Loucy (cell line): ENCODE data around the gene FBLN2.

Experiments
- H2AFZ ChIP-seq: fragments of 200-600 bp; sonication (generic); 2 replicates; pipeline ENCODE4 v1.6.0; 2016; ENCODE audit warnings: antibody characterized with exemption, mild to moderate bottlenecking, low read length, moderate library complexity
- H3F3A ChIP-seq: fragments of 200-600 bp; 2 replicates; pipeline ENCODE4 v1.6.0; 2016; ENCODE audit warnings: antibody characterized with exemption, low read depth, mild to moderate bottlenecking
- H3K27me3 ChIP-seq: fragments of 200-600 bp; sonication (generic); 2 replicates; pipeline ENCODE4 v1.6.1; 2014; ENCODE audit warnings: low read length, mild to moderate bottlenecking; ENCODE audit not compliant: insufficient read depth, poor library complexity, severe bottlenecking
- H3K36me3 ChIP-seq: fragments of 200-600 bp; sonication (generic); 2 replicates; pipeline ENCODE4 v1.6.1; 2016; ENCODE audit warnings: low read length; ENCODE audit not compliant: insufficient read depth
- H3K4me1 ChIP-seq: fragments of 200-600 bp; sonication (generic); 2 replicates; pipeline ENCODE4 v1.5.1; 2014; ENCODE audit warnings: low read length, mild to moderate bottlenecking; ENCODE audit not compliant: insufficient read depth, poor library complexity, severe bottlenecking
- H3K4me2 ChIP-seq: fragments of 200-600 bp; sonication (generic); 2 replicates; pipeline ENCODE4 v1.6.0; 2014; ENCODE audit warnings: antibody characterized with exemption, low read length, low read depth, mild to moderate bottlenecking; ENCODE audit not compliant: poor library complexity, severe bottlenecking
- H3K4me3 ChIP-seq: fragments of 200-600 bp; sonication (generic); 2 replicates; pipeline ENCODE4 v1.5.1; 2014; ENCODE audit warnings: low read length, mild to moderate bottlenecking, mixed read lengths; ENCODE audit not compliant: poor library complexity, severe bottlenecking
- H3K79me2 ChIP-seq: fragments of 200-600 bp; sonication (generic); 2 replicates; pipeline ENCODE4 v1.6.1; 2014; ENCODE audit warnings: low read length; ENCODE audit not compliant: insufficient read depth
- H3K9ac ChIP-seq: fragments of 200-600 bp; sonication (generic); 2 replicates; pipeline ENCODE4 v1.6.0; 2014; ENCODE audit warnings: mild to moderate bottlenecking, low read depth, low read length, moderate library complexity; ENCODE audit not compliant: poor library complexity, severe bottlenecking
- H3K9me2 ChIP-seq: fragments of 200-600 bp; sonication (generic); replicated peaks from 2 replicates; pipeline ENCODE4 v1.6.1; 2016; ENCODE audit warnings: low read depth, low read length, mixed read lengths
- H3K9me3 ChIP-seq: fragments of 200-600 bp; sonication (generic); 2 replicates; pipeline ENCODE4 v1.6.1; 2014; ENCODE audit warnings: mild to moderate bottlenecking, antibody characterized with exemption, low read length, low read depth; ENCODE audit not compliant: insufficient read depth
- H4K20me1 ChIP-seq: fragments of 200-600 bp; sonication (generic); 2 replicates; pipeline ENCODE4 v1.6.0; 2014; ENCODE audit warnings: antibody characterized with exemption, low read length, mild to moderate bottlenecking; ENCODE audit not compliant: insufficient read depth, poor library complexity, severe bottlenecking
- CTCF ChIP-seq: fragments of 200-600 bp; sonication (generic); conservative IDR thresholded peaks from 2 replicates; pipeline ENCODE4 v1.5.1; 2014; ENCODE audit warnings: mild to moderate bottlenecking, antibody characterized with exemption, low read length
- EZH2phosphoT487 ChIP-seq: fragments of 200-600 bp; IDR thresholded peaks from 2 replicates; pipeline ENCODE4 v1.6.1; 2018; ENCODE audit warnings: antibody characterized with exemption, mild to moderate bottlenecking, moderate library complexity, borderline replicate concordance

Gene FBLN2

GRCh38 chr3:13638927-13639326, 90.0 kb downstream of the FBLN2 start:
- Histone ChIP-seq H3K9me3 (no peaks in the 10 kb centered on the region), H3K79me2 (no peaks in the 10 kb centered on the region), H4K20me1 (no peaks in the 10 kb centered on the region), H3K9me2 (no peaks in the 10 kb centered on the region), H3K4me1 (no peaks in the 10 kb centered on the region), H3K4me2 (no peak overlapping the region), H3K4me3 (no peak overlapping the region), H3K36me3 (no peaks in the 10 kb centered on the region), H3K27me3 (no peaks in the 10 kb centered on the region), H3F3A (no peaks in the 10 kb centered on the region), H3K9ac (no peak overlapping the region), H2AFZ (no peak overlapping the region)
- no peak for TF ChIP-seq CTCF
- TF ChIP-seq EZH2phosphoT487 = no peak

GRCh38 chr3:13642597-13642996, 93.7 kb downstream of the FBLN2 start:
- Histone ChIP-seq H2AFZ (no peak overlapping the region), H3F3A (no peaks in the 10 kb centered on the region), H3K9me3 (no peaks in the 10 kb centered on the region), H3K27me3 (no peaks in the 10 kb centered on the region), H4K20me1 (no peaks in the 10 kb centered on the region), H3K9me2 (no peaks in the 10 kb centered on the region), H3K4me1 (peaks cover 2% of the 10 kb centered on the region), H3K36me3 (no peaks in the 10 kb centered on the region), H3K79me2 (no peaks in the 10 kb centered on the region), H3K9ac (no peak overlapping the region), H3K4me2 (no peak overlapping the region), H3K4me3 (no peak overlapping the region)
- TF ChIP-seq EZH2phosphoT487 = no peak
- TF ChIP-seq CTCF = no peak

GRCh38 chr3:13644341-13645117, 95.6 kb downstream of the FBLN2 start:
- Histone ChIP-seq H3K9ac (no peak overlapping the region), H3K27me3 (no peaks in the 10 kb centered on the region), H2AFZ (no peak overlapping the region), H3K4me2 (no peak overlapping the region), H3K4me1 (peaks cover 8% of the 10 kb centered on the region), H3K9me2 (no peaks in the 10 kb centered on the region), H3K79me2 (no peaks in the 10 kb centered on the region), H3K4me3 (no peak overlapping the region), H3K9me3 (no peaks in the 10 kb centered on the region), H3F3A (no peaks in the 10 kb centered on the region), H3K36me3 (no peaks in the 10 kb centered on the region), H4K20me1 (no peaks in the 10 kb centered on the region)
- TF ChIP-seq EZH2phosphoT487 = no peak
- TF ChIP-seq CTCF = no peak
